Upper lobe of left lung (tissue), 4 donors: ENCODE data around the gene NEK4.

Source experiments
- POLR2A ChIP-seq, 4 donors: fragments of 450-650 bp; IDR thresholded peaks; one replicate each; pipeline ENCODE4 v1.5.1; 2016 to 2017; ENCODE audit warnings: antibody characterized with exemption in 4 of 4, mild to moderate bottlenecking in 2 of 4
- TF ChIP-seq, protein P1 (sequence below), 6 experiments: fragments of 450-650 bp in 4 of 6; fragments of 200-600 bp in 2 of 6; sonication (generic) in 2 of 6; IDR thresholded peaks; one replicate each; pipeline ENCODE4 v1.5.1; 2016 to 2019; ENCODE audit warnings: antibody characterized with exemption in 6 of 6

GRCh38 chr3:52733256-52733891 is 37.4 kb downstream of the NEK4 start:
- no peak for TF ChIP-seq POLR2A (IDR thresholded peaks at IDR 0.05)
- TF ChIP-seq, protein P1, sequence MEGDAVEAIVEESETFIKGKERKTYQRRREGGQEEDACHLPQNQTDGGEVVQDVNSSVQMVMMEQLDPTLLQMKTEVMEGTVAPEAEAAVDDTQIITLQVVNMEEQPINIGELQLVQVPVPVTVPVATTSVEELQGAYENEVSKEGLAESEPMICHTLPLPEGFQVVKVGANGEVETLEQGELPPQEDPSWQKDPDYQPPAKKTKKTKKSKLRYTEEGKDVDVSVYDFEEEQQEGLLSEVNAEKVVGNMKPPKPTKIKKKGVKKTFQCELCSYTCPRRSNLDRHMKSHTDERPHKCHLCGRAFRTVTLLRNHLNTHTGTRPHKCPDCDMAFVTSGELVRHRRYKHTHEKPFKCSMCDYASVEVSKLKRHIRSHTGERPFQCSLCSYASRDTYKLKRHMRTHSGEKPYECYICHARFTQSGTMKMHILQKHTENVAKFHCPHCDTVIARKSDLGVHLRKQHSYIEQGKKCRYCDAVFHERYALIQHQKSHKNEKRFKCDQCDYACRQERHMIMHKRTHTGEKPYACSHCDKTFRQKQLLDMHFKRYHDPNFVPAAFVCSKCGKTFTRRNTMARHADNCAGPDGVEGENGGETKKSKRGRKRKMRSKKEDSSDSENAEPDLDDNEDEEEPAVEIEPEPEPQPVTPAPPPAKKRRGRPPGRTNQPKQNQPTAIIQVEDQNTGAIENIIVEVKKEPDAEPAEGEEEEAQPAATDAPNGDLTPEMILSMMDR (IDR thresholded peaks at IDR 0.05) = no peak
